GM19238 (cell line): ENCODE results near the gene FUT3.

ENCODE experiments used
- DNase-seq: peaks from one replicate; pipeline ENCODE4 v3.0.0; 2011; ENCODE audit warnings: low spot score; ENCODE audit not compliant: insufficient read length

FUT3 gene

DNA sequence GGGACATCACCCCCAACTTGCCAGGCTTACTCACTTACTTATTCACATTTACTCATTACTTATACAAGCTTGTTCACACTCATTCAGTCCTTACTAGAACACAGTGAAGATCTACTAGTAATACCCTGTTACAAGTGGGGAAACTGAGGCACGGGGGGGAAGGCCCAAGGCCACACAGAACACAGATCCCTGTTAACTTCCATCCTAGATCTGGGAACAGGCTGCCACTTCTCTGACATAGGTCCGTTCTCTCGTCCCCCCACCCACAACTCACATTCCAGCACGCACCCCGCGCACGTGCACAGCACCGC lies 47.9 kb downstream of the FUT3 start:
- DNase-seq = no peak

DNA sequence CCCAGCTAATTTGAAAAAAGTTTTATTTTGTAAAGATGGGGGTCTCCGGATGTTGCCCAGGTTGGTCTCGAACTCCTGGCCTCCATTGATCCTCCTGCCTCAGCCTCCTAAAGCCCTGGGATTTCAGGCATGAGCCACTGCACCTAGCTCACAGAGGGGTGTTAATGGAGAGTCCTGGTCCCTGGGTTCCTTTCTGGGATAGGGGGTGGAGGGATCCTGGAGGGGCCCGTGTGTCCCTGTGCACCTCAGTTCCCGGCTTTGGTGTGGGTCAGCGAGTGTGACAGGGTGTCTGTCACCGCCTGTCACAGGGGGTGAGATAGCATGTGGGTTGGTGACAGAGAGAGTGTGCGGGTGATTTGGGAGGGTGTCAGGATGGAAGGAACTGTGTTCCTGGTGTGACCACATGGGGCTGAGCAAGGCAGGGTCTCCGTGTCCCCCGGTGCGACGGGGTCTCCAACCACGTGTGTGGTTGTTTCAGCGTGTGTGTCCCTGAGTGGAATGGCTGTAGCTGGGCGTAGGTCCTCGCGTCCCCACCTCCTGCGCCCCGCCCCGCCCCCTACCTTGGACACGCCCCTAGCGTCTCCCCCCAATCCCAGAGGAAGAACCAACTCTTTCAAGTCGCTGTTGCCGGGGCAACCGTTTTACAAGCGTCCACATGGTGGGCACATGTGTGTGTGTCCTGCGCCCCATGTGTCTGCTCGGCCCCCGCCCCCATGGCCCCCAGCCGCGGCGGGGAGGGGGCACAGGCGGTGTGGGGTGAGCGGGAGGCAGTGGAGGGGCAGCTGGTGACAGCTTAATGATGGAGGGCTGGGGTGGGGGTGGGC lies 49.2 kb downstream of the FUT3 start:
- DNase-seq = no peak

DNA sequence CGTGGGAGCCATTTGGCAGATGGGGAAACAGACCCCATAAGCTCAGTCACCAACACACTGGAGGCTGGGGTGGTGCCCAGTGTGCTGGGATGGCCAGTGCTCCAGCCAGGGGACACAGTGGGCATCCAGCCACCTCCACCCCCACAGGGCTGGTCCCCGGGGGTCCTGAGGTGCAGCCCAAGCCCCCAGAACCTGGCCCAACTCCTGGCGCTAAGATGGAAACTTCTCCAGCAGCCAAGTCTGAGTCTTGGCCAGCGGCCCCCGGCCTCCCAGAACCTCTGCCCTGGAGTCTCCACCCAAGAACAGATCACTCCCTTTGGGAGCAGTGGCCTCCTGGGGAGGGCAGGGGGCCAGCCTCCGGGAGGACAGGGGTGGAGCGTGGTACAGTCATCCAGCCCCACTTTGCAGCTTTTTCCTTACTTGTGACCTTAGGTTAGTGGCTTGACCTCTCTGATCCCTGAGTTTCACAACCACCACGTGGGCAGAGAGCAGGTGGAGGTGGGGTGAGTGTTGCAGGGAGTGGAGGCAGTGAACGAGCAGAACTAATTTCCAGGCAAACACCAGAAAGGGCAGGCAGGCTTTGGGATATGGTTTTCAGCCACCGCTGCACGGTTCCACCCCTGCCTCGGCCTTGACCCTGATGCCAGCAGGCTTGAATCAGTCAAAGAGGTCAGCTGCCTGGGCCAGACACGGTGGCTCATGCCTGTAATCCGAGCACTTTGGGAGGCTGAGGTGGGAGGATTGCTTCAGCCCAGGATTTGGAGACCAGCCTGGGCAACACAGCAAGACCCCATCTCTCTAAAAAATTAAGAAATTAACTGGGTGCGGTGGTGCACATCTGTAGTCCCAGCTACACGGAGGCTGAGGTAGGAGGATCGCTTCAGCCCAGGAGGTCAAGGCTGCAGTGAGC lies 50.6 kb downstream of the FUT3 start:
- DNase-seq = no peak

DNA sequence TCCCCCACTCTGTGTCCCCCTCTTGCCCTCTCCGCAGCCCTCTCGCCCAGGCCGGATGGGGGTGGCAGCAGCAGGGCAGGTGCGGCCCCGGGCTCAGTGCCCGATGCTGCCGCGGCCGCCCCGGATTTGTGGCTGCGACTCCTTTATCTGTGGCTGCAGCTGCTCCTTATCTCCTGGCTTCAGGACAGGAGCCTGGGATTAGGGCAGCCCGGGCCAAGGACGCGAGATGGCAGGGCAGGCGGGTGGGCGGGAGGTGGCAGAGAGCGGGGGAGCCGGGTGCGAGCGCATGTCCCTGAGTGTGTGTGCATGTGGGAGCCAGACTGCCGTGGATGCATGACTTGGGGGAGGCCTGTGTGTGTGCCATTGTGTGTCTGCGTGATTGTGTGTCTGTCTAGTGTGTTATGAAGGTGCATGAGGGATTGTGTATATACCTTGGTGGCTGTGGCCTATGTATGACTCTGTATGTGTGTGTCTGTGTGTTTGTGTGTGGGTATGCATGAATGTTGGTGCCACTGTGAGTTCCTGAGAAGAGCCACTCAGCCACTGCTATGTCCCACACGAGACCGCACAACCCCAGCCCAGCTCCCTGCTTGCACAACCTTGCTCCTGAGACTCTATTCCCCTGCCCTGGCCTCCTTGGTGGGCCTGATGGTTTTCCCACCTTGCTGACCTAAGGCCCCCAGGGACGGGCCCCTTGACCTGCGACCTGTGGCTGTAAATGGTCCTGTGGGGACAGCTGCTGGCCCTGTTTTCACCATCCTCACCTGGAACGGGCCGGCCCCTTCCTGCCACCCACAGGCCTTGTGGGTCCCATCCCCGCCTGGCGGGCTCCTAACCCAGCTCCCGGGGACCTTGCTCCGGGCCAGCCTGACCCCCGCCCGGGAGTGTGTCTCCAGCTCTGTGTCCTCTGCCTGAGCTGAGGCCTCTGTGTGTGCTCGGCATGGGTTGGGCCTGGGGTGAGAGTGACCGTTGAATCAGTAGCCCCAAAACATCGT lies 51.7 kb downstream of the FUT3 start:
- DNase-seq = no peak

DNA sequence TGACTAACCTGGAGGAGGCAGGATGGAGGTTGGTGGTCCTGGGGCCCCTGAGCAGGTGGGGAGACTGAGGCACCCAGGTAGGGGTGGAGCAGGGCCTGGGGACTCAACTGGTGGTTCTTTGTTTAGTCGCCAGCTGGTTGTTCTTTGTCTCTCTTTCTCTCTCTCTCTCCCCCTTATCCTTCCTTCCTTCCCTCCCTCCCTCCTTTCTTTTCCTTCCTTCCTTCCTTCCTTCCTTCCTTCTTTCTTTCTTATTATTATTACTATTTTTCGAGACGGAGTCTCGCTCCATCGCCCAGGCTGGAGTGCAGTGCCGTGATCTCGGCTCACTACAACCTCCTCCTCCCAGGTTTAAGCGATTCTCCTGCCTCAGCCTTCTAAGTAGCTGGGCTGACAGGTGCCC lies 53.0 kb downstream of the FUT3 start:
- DNase-seq = no peak

DNA sequence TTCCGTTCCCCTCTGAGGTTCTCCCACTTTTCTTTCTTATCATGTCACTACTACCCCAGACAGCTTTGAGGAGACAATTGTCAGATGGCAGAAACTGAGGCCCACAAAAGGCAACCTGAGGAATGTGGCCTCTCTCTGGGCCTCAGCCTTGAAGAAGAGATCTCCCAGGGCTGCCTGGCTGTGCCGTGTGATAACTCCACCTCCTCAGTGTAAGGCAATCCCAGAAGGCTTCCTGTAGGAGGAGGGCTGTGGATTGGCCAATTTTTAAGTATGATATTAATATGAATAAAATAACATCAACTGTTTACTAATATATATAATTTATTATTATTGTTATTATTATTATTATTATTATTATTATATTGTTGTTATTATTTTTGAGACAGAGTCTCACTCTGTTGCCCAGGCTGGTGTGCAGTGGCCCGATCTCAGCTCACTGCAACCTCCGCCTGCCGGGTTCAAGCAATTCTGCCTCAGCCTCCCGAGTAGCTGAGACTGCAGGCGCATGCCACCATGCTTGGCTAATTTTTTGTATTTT lies 55.8 kb downstream of the FUT3 start:
- DNase-seq = no peak

DNA sequence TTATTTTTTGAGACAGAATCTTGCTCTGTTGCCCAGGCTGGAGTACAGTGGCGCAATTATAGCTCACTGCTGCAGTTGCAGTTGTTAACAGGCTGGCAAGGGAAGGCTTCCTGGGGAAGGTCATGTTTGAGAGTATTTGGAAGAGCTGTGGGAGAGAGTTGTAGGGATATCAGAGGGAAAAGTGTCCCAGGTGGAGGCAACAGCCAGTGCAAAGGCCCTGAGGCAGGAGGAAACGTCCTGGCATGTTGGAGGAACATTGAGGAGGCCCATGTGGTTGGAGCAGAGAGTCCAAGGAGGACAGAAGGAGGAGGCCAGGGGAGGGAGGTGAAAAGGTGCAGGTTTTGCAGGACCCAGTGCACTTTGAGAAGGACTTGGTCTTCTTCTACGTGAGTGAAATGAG lies 58.1 kb downstream of the FUT3 start:
- DNase-seq = no peak
